Stromal cell of bone marrow (primary cell): Measurements from ENCODE around the gene TMEM178A.
"Not testable (repeated sequence)": the region's sequence is repeated elsewhere in the genome, so short reads cannot be mapped to it uniquely, and the experiment has no call there.

Experiments
- DNase-seq: peaks from one replicate; pipeline ENCODE4 v3.0.0-alpha.2; 2012; ENCODE audit warnings: low read depth

Gene TMEM178A

GRCh38 chr2:39715822-39716221, 50.1 kb downstream of the TMEM178A start:
- no peak for DNase-seq

- no peak for DNase-seq
Observed at GRCh38 chr2:39717067-39717466, 51.4 kb downstream of the TMEM178A start.

GRCh38 chr2:39718483-39718882, 52.8 kb downstream of the TMEM178A start:
- DNase-seq = no peak

- DNase-seq = no peak
Observed at GRCh38 chr2:39719317-39719716, 53.6 kb downstream of the TMEM178A start.

GRCh38 chr2:39720970-39721369, 55.3 kb downstream of the TMEM178A start:
- no peak for DNase-seq

GRCh38 chr2:39723497-39723896, 57.8 kb downstream of the TMEM178A start:
- no peak for DNase-seq

GRCh38 chr2:39723946-39724827, 58.5 kb downstream of the TMEM178A start:
- DNase-seq = no peak

DNA sequence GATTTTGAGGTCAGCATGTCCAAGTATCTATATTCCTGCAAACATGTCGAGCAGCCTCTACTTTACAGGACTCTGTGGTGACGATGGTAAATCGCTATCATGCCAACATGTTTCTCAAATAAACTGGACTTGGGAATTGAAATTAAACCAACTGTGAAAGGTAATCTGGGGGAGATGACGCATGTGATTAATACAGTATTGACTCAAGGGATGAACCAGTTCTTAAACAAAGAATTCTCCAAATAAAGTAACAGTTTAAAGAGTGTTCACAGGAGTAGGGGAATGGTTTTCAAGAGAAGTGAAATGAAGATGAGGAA, 59.1 kb downstream of the TMEM178A start:
- DNase-seq = no peak

- peak; percentile 51 for DNase-seq
Observed at GRCh38 chr2:39725401-39725800, 59.7 kb downstream of the TMEM178A start.

DNA sequence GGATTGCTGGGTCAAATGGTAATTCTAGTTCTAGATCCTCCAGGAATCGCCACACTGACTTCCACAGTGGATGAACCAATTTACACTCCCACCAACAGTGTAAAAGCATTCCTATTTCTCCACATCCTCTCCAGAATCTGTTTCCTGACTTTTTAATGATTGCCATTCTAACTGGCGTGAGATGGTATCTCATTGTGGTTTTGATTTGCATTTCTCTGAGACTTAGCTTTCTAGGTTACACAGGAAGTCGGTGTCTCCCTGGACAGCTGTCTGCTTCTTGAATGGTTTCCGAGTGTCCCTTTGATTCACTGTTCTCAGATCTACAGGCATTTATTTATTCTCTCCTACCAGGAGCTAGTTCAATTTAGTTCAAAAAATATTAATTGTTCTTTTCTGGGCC, 62.4 kb downstream of the TMEM178A start:
- DNase-seq = not testable (repeated sequence)

DNA sequence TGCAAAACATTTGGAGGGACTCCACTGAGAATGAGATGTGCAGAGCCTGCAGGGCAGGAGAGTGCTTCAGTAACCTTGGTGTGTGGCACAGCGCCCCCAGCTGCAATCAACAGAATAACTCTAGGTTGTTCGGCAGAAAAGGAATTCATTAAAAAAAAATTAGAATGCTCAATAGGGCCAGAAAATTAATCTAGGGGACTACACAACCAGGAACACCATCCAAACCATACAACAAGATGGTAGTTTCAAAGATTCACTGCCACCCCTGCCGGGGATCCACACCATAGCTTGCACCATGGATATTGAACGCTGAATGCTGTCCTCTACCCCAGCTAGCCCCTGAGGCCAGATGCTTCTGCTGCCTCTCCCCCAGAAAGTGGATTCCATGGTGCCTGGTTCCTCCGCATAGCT, 63.2 kb downstream of the TMEM178A start:
- DNase-seq = no peak

DNA sequence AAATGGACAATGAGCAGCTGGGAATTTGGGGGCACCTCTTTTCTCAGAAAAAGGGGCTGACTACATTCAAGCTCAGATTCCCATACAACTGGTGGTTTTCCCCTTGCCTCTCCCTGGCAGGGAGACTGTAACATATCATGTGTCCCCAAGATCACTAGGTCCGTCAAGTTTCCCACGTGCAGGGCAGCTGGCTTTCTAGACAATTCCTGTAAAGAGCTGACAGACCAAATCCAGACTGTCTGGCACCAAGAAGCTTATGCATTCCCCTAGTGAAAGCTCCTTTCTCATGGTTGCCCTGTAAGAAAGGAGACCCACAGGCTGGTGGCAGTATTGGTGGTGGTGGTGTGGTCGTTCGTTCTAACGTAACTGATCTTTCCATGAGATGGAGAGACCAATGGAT, 64.6 kb downstream of the TMEM178A start:
- DNase-seq = no peak

- DNase-seq = no peak
Observed at GRCh38 chr2:39730685-39731302, 65.1 kb downstream of the TMEM178A start.

- DNase-seq = no peak
Observed at GRCh38 chr2:39731546-39731945, 65.8 kb downstream of the TMEM178A start.

- no peak for DNase-seq
Observed at GRCh38 chr2:39732482-39732881, 66.8 kb downstream of the TMEM178A start.

GRCh38 chr2:39733070-39733674, 67.5 kb downstream of the TMEM178A start:
- DNase-seq = no peak

DNA sequence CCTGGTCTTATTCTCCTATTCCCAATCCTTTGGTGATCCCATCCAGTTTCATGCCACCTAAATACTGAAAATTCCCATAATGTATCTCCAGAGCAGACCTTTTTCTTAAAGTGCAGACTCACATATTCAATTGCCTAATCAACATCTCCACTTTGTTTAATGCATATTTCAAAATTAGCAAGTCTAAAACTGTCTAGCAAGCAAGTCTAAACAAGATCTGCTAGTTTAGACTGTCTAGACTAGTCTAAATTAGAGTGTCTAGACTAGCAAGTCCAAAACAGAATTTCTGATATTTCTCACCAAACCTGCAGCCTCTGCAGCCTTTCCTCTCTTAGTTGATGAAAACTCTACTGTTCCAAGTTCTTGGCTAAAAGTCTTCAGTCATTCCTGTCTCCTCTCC, 68.7 kb downstream of the TMEM178A start:
- DNase-seq = no peak

- DNase-seq = no peak
Observed at GRCh38 chr2:39735648-39736047, 69.9 kb downstream of the TMEM178A start.

- peak; percentile 72 for DNase-seq
Observed at GRCh38 chr2:39736640-39737039, 70.9 kb downstream of the TMEM178A start.

GRCh38 chr2:39737661-39738060, 71.9 kb downstream of the TMEM178A start:
- DNase-seq = peak; percentile 47

DNA sequence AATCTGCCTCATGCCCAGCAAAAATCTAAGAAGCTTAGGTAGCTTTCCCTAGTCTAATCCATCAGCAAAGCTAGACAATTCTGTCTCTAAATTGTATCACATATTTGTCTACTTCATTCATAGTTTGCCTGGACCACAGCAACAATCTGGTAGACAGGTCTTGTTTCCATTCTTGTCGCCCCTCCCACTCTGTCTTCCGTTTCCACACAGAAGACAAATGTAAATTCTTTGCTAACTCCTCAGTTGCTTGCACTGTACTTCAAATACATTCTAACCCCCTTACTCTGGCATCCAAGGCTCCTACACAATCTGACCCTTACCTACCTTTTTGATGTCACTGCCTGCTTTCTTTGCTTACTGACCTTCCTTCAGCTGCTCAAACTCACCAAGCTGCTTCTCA, 73.2 kb downstream of the TMEM178A start:
- DNase-seq = no peak

- no peak for DNase-seq
Observed at GRCh38 chr2:39739386-39739785, 73.7 kb downstream of the TMEM178A start.

- no peak for DNase-seq
Observed at GRCh38 chr2:39741871-39742270, 76.2 kb downstream of the TMEM178A start.
